ENCODE data around the gene TSPAN3.

TSPAN3 gene

GRCh38 chr15:77053709-77054108, 17.2 kb downstream of the TSPAN3 start:
- DNase-seq (ENCODE audit: low read depth), result no peak

GRCh38 chr15:77052556-77052955, 18.4 kb downstream of the TSPAN3 start:
- no peak for DNase-seq (ENCODE audit: low read depth)

DNA sequence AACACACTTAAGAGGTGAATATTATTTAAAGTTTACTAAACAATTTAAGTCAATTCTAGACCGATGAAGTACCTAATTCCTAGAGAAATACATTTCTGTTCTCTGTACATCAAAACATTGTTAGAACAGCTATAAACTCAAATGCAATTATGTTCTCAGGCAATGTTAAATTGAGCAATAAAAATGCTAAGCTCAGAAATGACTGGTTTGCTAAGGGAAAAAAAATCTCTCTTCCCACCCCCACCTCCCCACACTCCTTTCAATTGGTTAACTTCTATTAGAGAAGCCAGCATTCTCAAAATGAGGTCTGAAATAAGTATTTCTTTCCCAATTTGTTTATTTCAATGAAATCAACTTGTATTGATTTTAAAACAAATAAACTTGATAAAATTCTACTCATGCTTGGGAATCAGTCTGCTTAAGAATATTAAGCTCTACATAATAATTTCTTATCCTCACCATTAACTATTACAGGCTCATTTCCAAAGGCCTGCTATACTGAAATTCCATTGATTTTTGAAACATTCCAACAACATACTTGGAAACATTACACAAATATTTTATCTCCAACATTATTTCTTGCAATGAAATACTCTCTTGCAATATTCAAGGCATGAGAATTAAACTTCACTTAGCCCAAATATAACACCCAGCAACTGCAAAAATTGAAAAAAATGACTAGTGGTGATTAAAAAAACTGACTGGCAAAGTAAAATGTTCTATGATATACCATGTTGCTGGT, 22.6 kb downstream of the TSPAN3 start:
- no peak for DNase-seq (ENCODE audit: low read depth)

- DNase-seq (ENCODE audit: low read depth), result no peak
Measured at GRCh38 chr15:77046704-77047412, 24.1 kb downstream of the TSPAN3 start.

DNA sequence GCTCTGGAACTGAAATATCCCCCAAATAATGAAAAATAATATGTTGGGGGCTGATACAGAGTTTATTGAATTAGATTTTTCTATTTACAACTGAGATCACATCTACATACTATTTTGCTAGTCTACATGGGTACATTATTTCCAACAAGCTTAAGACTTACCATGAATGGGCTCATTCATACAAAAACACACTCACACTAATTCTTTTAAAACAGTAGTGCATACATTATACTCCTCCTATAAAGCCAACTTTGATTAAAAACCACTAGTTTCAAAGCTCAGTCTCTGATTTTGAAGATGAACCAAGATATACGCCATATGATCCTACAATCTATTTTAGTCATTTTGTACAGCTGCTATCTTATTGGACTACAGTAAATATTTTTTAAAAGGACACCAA, 24.9 kb downstream of the TSPAN3 start:
- DNase-seq (ENCODE audit: low read depth), result no peak

GRCh38 chr15:77044228-77045042, 26.5 kb downstream of the TSPAN3 start:
- DNase-seq (ENCODE audit: low read depth), result no peak

GRCh38 chr15:77042955-77043920, 27.7 kb downstream of the TSPAN3 start:
- DNase-seq (ENCODE audit: low read depth), result no peak

DNA sequence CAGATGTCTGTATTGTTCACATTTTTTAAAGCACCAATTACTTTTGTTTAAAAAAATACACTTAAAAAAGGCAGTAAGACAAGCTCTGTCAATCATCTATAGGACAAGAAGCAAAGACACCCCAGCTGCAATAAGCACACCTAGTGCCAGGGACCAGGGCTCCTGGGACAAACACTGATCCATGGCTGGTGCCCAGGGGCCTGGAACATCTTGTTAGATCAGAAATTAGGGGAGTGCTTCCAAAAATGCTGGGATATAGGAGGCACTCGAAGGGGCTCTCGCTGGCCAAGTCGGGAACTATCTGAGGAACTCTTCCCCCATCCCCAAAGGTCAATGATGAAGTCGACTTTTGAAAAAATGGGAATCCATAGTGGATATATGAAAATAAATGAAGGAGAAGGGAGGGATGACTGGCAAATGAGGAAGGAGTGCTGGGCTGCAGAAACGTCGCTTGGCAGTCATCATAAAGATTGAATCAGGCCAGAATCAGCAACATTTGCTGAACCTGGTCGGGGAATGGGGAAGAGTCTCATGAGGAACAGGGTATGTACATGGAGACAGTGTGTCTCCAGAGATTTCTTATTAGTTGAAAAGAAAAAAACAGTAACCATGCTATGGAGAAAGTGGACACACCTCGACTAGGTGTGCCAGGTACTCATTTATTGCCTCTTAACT, 28.5 kb downstream of the TSPAN3 start:
- DNase-seq (ENCODE audit: low read depth), result no peak

- DNase-seq (ENCODE audit: low read depth), result no peak
Measured at GRCh38 chr15:77040673-77041072, 30.2 kb downstream of the TSPAN3 start.

DNA sequence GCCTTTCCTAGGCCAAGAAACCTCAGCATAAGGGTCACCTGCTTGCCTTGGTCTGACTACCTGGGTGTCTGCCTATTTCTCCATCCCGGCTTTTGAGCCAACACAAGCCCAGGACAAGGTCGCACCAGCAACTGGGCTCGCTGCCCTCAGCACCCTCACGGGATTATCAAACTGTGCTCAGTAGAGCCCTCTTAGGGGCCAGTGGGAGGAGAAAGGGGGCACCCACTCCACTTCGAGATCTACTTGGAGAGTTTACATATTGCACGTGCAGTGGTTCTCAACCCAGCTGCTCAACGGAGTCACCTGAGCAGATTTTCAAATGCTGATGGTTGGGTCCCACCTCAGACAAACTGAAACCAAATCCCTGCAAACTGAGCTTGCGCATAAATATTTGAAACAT, 31.1 kb downstream of the TSPAN3 start:
- no peak for DNase-seq (ENCODE audit: low read depth)

- DNase-seq (ENCODE audit: low read depth), result no peak
Measured at GRCh38 chr15:77039217-77039533, 31.7 kb downstream of the TSPAN3 start.

DNA sequence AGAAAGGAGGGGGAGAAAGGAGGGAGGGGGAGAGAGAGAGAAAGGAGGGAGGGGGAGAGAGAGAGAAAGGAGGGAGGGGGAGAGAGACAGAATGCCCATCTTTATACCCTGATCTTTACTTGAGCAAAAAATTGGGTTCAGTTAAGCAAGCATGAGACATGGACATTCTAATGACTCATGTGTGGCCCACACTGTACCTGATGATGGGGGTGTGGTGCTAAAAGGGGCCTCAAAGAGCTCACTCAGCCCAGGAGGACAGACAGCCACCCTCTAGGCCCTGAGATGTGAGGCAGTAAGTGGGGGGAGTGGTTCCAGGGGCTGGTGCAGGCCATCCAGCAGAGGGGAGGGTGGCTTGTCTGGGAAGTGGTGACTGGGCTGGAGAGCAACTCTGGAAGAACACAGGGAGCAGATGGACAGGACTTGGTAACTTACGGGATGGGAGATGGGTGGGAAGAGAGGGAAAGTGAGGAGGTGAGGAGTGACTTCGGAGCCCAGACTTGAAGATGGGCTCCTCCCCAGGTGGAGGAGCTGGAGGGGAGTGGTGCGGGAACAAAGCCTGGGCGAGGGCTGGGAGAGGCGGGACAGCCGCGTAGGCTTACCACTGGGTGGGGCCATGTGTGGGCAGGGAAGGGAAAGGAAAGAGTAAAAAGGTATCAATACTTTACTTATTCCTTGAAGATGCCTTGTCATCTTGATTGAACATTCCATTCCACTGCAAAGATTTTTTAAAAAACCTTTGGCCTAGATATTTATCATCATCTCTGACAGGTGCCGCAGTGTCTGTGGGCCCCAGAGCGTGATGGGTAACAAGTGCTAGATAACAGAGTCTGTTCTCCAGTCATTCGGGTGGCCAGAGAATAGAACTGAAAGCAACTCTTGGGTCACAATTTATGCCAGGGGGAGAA, 32.3 kb downstream of the TSPAN3 start:
- DNase-seq (ENCODE audit: low read depth), result no peak

GRCh38 chr15:77037388-77038209, 33.3 kb downstream of the TSPAN3 start:
- no peak for DNase-seq (ENCODE audit: low read depth)

DNA sequence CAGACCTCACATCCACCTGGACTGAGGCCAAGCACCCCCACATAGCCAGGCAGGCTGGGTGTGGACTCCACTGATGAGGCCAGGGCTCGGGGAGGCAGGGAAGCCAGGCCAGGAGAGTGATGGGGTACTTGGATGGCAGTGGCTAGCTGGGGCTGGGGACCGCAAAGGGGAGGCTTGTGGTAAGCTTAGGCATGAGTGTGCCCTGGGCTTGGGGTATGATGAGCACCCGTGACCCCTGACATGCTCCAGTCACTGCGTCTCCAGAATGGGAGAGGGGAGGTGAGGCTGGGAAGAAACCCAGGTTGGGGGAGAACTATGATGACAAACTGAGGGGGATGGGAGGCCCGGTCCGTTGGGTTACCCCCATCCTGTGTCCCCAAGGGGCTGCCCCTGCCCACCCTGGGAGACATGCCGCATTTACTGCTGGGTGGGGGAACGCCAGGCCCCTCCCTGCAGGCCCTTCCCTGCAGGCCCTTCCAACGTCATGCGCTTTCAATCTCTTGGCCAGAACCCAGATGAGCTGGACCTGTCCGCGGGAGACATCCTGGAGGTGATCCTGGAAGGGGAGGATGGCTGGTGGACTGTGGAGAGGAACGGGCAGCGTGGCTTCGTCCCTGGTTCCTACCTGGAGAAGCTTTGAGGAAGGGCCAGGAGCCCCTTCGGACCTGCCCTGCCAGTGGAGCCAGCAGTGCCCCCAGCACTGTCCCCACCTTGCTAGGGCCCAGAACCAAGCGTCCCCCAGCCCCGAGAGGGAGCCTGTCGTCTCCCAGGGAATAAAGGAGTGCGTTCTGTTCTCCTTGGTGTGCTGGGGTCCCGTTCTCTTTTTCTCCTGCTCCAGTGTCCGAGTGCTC, 34.1 kb downstream of the TSPAN3 start:
- DNase-seq (ENCODE audit: low read depth), result no peak

- DNase-seq (ENCODE audit: low read depth), result no peak
Measured at GRCh38 chr15:77035999-77036471, 34.9 kb downstream of the TSPAN3 start.

DNA sequence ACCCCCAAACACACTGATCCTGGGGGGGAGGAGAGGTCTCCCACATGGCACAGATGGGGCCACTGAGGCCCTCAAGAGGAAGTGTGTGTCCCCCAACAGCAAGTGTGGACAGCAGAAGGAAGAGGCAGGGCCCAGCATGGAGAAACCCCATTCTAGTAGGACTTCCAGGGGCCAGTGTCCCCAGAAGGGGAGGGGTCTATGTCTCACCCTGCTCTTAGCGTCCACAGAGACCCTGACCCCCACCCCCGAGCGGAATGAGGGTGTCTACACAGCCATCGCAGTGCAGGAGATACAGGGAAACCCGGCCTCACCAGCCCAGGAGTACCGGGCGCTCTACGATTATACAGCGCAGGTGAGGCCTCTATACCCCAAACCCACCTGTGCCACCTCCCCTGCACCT, 35.3 kb downstream of the TSPAN3 start:
- DNase-seq (ENCODE audit: low read depth), result no peak

- no peak for DNase-seq (ENCODE audit: low read depth)
Measured at GRCh38 chr15:77034695-77035489, 36.0 kb downstream of the TSPAN3 start.

Data from CMK (cell line).